NCI-H510A treated with DMSO at 0.1 percent for 48 hours (cell line): ENCODE data around the gene AAMP.

Source experiments
- DNase-seq: peaks from one replicate; lab custom pipeline; 2025; lab: John Stamatoyannopoulos, UW

Gene AAMP

DNA sequence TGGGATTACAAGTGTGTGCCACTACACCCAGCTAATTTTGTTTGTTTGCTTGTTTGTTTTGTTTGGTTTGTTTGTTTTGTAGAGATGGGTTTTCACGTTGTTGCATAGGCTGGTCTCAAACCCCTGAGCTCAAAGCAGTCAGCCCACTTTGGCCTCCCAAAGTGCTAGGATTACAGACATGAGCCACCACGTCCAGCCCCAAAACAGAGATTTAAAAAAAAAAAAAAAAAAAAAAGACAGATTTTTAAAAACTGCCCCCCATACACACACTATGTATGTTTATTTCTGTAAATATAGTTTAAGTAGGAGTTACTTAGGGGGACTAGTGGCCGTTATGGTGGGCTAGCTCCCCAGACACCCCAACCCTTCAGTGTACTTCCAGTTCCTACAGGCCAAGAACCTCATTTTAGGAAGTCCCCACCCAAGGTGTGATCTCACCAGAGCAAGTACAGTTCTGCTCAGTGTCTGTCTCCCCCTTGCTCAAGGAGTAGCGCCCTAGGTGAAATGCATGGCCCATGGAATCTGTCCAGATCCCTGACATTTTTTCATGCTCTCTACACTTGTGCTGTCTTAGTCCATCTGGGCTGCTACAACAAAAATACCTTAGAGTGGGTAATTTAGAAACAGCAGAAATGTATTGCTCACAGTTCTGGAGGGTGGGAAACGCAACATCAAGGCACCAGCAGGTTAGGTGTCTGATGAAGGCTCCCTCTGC, 23.9 kb upstream of the AAMP start:
- DNase-seq: no peak

DNA sequence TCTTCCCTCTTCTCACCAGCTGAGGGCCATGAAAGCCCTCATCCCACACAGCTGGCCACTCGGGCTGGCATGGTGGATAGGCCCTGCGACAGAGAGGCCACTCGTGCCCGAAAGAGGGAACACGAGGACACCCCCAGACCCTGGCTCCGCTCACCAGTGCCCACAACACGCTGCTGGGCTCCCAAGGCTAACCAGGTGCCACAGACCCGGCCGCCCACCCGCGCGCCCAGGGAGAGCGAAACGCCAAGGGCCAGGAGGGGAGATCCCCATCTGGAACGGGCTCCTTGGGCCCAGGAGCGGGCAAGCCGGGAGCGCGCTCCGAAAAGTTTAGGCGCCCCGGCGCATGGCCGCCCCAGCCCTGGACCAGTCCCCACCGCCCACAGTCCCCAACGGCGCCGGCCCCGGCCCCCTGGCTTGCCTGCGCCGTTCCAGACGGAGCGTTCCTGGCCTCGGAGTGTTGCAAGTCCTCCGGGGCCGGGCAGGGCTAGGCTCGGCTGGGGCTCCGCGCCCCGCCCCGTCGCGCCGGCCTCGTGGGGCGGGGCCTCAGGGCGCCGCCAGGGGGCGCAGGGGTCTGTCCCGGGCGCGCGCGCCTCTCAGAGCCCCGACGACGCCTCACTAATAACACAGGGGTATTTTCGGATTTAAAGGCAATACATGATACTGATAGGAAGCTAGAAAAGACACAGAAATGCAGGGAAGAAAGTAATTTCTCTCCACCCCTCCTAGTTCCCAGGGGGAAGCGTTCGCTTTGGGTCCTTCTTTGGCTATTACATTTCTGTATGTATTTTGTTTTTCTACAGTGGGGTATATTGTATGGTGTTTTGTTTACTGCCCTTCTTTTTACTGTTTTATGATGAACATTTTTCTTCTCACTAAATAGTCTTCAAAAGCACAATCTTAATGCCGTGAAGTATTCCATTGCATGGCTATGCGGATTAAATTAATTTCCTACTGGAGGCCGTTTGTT, 22.4 kb upstream of the AAMP start, which contains the start of gene TMBIM1:
Gene TMBIM1 (minus strand): TSS at position 456 of the 967 bp plus-strand sequence. CDS start 10,362 bp downstream, outside the sequence.
- peak; percentile 71 for DNase-seq

- no peak for DNase-seq
Observed at GRCh38 chr2:218291318-218292047, 21.5 kb upstream of the AAMP start.

GRCh38 chr2:218290316-218291261, 20.7 kb upstream of the AAMP start:
- DNase-seq: no peak

GRCh38 chr2:218289639-218290315, 19.8 kb upstream of the AAMP start:
- DNase-seq: no peak

DNA sequence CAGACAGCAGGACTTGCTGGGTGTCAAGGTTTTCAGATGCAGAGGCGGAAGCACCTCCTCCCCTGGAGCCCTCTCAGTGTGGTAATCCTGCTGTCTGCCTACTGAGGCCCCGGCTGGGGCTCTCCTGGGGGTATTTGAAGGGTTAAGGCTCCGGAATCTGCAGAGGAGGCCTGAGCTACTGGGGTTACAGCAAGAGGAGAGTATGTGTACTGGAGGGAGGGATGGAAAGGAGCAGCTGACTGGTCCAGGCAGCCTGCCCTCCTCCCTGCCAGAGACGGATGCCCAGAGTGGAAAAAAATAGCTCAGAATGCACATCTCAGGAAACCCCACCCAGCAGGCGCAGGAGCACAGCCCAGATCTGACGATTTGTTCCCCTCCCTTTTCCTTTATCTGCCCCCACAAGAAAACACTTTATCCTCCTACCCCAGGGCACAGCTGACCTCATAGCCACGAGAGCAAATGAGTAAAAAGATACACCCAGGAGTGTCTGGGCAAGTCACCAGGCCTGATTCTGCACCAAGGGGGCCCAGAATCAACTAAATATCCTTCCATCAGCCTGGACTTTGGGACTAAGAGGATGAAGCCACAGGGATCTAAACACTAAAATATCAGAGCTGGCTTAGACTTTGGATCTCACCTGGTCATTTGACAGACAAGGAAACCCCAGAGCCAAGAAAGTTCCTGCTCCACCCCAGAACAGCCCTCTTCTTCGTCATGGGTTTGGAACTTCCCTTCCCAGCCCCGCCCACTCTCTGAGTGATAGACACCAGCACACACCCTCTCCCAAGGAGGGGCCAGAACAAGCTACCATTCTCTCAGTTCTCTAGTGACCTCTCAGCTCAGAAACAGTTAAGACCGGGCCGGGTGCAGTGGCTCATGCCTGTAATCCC, 16.9 kb upstream of the AAMP start:
- DNase-seq: peak; percentile 27

DNA sequence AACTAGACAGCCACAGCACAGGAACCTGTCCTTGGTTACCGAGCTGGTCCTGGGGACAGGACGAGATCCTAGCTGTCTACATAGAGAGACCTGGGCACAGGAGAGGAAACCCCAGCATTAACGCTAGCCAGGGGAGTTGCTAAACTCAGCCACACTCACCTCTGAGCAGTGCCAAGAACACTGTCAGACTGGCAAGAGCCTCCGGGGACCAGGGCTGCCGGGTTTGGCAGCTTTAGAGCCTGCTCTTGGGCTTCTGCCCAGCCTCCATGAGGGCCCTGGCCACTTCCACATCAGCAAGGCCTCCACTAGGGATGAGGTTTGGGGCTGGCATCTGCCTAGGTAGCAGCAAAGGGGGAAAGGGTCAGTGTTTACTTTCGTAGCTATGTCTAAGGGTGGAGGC, 15.7 kb upstream of the AAMP start:
- DNase-seq: no peak

GRCh38 chr2:218284106-218284811, 14.3 kb upstream of the AAMP start:
- no peak for DNase-seq

DNA sequence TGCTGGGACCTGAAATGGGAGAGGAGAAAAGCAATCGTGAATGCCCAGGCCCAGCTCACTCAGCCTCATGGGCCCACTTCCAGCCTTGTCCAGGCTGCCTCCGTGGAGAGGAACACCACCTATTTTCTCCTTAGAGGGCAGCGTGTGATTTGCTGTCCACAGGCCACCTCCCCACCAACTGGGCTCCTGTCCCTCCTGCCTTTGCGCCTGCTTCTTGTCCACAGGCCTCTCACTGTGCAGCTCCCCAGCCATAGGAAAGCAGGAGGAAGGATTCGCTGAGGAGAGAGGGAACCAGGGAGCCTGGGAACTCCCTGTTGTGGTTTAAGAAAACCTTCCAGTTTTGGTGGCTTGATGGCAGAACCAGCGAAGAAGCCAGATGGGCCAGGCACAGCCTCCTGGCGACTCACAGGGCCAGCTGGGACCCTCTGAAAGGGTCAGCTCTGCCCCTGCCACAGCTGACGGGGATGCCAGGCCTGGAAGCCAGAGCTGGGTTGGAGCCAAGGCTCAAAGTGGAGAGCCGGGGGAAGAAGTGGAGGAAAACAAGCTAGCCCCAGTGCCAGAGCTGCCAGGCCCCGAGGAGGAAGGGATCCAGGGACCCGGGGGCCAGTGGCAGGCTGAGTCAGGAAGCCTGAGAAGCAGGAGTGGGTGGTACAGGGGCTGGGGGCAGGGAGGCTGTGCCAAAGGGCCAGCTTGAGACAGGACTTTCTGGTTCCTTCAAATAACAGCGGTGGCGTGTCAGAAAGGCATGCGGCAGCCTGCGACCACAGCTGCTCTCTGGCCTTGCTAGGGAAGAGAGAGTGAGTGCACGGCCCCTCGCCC, 12.4 kb upstream of the AAMP start:
- no peak for DNase-seq

- no peak for DNase-seq
Observed at GRCh38 chr2:218281449-218281848, 11.5 kb upstream of the AAMP start.

GRCh38 chr2:218280260-218280870, 10.4 kb upstream of the AAMP start:
- DNase-seq: no peak

- DNase-seq: no peak
Observed at GRCh38 chr2:218278531-218279360, 8.8 kb upstream of the AAMP start.

DNA sequence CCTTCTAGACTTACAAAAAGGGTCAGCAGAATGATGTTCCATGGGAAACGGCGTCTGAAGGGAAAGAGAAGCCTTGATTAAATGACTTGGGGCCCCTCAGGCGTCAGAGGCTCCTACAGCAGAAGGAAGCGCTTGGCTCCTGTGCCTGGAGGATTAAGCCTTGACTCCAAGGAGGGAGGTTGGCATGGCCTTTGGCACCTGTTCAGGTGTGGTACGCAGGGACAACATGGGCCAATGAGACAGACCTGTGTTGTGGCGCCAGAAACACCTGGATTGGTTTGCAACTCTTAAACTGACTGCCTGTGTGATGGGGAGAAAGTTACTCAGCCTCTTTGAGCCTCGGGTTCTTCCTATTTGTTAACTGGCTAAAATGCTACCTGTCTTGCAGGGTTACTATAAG, 8.0 kb upstream of the AAMP start:
- DNase-seq: no peak

DNA sequence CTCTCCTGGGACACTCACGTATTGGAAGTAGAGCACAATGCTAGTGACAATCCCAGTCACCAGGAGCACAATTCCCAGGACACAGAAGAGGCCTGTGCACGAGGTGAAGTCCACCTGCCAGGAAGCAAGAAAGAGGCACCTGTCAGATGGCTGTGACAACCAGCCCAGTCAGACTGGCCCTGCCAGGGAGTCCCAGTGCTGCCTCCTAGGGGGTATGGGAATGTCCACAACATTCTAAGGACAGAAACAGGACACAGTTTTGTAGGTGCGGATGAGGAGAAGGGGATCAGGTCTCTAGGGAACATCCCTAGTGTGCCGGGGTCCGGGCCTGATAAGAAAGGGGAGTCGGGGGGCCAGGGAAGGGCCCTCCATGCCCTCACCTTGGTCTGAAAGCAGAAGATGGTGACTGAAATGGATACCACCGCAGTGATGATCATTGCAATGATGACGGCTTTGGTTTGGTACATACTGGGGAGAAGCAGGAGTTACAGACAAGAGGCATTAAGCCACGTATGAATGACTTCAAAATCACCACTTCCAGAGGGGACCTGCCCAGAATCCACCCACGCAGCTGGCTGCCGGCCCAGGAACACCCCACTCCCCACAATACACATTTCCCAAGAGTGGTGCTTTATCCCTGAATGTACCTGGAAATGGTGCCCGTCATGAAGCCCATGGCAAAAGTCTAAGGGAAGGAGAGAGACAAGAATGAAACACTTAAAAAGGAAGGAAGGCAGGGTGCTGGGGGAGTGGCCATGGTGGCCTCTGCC, 7.2 kb upstream of the AAMP start:
- DNase-seq: no peak

GRCh38 chr2:218275371-218276072, 5.6 kb upstream of the AAMP start:
- DNase-seq: no peak
